ENCODE measurements around the gene DNAH10. TPM values are rescaled to one million over a fixed set of nuclear protein-coding genes. Genes with fewer than 3 reads are reported as not detected.

Gene DNAH10
- total RNA-seq, 1 donor from 2014 or later = 0.51 TPM

GRCh38 chr12:123889848-123890535, 127.9 kb downstream of the DNAH10 start:
- no peak for DNase-seq

GRCh38 chr12:123890536-123890902, 128.4 kb downstream of the DNAH10 start:
- Mint-ChIP-seq H3K4me3 (no peak overlapping the region), H3K4me1 (no peaks in the 10 kb centered on the region), H3K9me3 (no peaks in the 10 kb centered on the region), H3K27me3 (peaks cover 5% of the 10 kb centered on the region), H3K36me3 (ENCODE audit: low read depth) (no peaks in the 10 kb centered on the region), H3K27ac (no peak overlapping the region)
- intact Hi-C loops (cut with micrococcal nuclease) = no loop called here
- no peak for TF ChIP-seq CTCF (IDR thresholded peaks at IDR 0.05)
- ATAC-seq (ENCODE audit: low read depth) (no peak), DNase-seq (no peak)
- ChIA-PET CTCF (no interaction called here), POLR2A (no interaction called here)

More at GRCh38 chr12:123889848-123890535, 127.9 kb downstream of the DNAH10 start:
- TF ChIP-seq CTCF (IDR thresholded peaks at IDR 0.05) = no peak
- peaks cover 5% of the 10 kb centered on the region for H3K27me3 Mint-ChIP-seq
- no peaks in the 10 kb centered on the region for H3K9me3 Mint-ChIP-seq
- CTCF ChIA-PET = no interaction called here
- H3K4me1 Mint-ChIP-seq = no peaks in the 10 kb centered on the region
- H3K36me3 Mint-ChIP-seq (ENCODE audit: low read depth) = no peaks in the 10 kb centered on the region
- no peak overlapping the region for H3K4me3 Mint-ChIP-seq
- POLR2A ChIA-PET = no interaction called here
- intact Hi-C loops (cut with micrococcal nuclease) = no loop called here
- no peak for ATAC-seq (ENCODE audit: low read depth)
- no peak overlapping the region for H3K27ac Mint-ChIP-seq

- DNase-seq (no peak), ATAC-seq (ENCODE audit: low read depth) (no peak)
- Mint-ChIP-seq H3K27me3 (peaks cover 5% of the 10 kb centered on the region), H3K4me1 (no peaks in the 10 kb centered on the region), H3K9me3 (no peaks in the 10 kb centered on the region), H3K27ac (no peak overlapping the region), H3K4me3 (no peak overlapping the region), H3K36me3 (ENCODE audit: low read depth) (no peaks in the 10 kb centered on the region)
- no peak for TF ChIP-seq CTCF (IDR thresholded peaks at IDR 0.05)
- intact Hi-C loops (cut with micrococcal nuclease) = no loop called here
- CTCF ChIA-PET = no interaction called here
- POLR2A ChIA-PET = no interaction called here
Observed at GRCh38 chr12:123891011-123891410, 128.9 kb downstream of the DNAH10 start.

GRCh38 chr12:123891516-123892179, 129.5 kb downstream of the DNAH10 start:
- H3K27me3 Mint-ChIP-seq = peaks cover 5% of the 10 kb centered on the region
- H3K36me3 Mint-ChIP-seq (ENCODE audit: low read depth) = no peaks in the 10 kb centered on the region
- no peak overlapping the region for H3K4me3 Mint-ChIP-seq
- ChIA-PET CTCF (interaction anchor here (0.6 kb wide), 1 partner anchor 14 kb away, joined by 3 read pairs; no protein-coding TSS in a partner anchor), POLR2A (no interaction called here)
- no peak for DNase-seq
- ATAC-seq (ENCODE audit: low read depth) = no peak
- TF ChIP-seq CTCF (IDR thresholded peaks at IDR 0.05) = no peak
- no peak overlapping the region for H3K27ac Mint-ChIP-seq
- intact Hi-C loops (cut with micrococcal nuclease) = no loop called here
- H3K9me3 Mint-ChIP-seq = no peaks in the 10 kb centered on the region
- H3K4me1 Mint-ChIP-seq = no peaks in the 10 kb centered on the region

GRCh38 chr12:123892180-123892559, 130.1 kb downstream of the DNAH10 start:
- ChIA-PET POLR2A (no interaction called here), CTCF (interaction anchor here (0.6 kb wide), 2 partner anchors 13 to 1117 kb away, joined by 3 read pairs; no protein-coding TSS in a partner anchor)
- H3K27ac Mint-ChIP-seq = no peak overlapping the region
- H3K27me3 Mint-ChIP-seq = peaks cover 5% of the 10 kb centered on the region
- no peak for TF ChIP-seq CTCF (IDR thresholded peaks at IDR 0.05)
- DNase-seq (no peak), ATAC-seq (ENCODE audit: low read depth) (no peak)
- H3K36me3 Mint-ChIP-seq (ENCODE audit: low read depth) = no peaks in the 10 kb centered on the region
- intact Hi-C loops (cut with micrococcal nuclease) = no loop called here
- H3K4me1 Mint-ChIP-seq = no peaks in the 10 kb centered on the region
- no peak overlapping the region for H3K4me3 Mint-ChIP-seq
- H3K9me3 Mint-ChIP-seq = no peaks in the 10 kb centered on the region
